Keratinocyte (primary cell): ENCODE data around the gene BTBD6.

ENCODE experiments used
- CTCF ChIP-seq, 3 experiments: IDR thresholded peaks in 1 of 3; conservative IDR thresholded peaks in 1 of 3; optimal IDR thresholded peaks in 1 of 3; 2 replicates in 2 of 3; 3 replicates in 1 of 3; pipeline versions ENCODE3 to v1.5.1; 2011; ENCODE audit warnings: low read length in 3 of 3, mild to moderate bottlenecking in 3 of 3, moderate library complexity in 2 of 3, control low read depth in 1 of 3, inconsistent platforms in 1 of 3; ENCODE audit not compliant: insufficient read depth in 2 of 3; ENCODE audit errors: extremely low read depth in 1 of 3
- EZH2 ChIP-seq: IDR thresholded peaks from one replicate; pipeline ENCODE4 v1.6.1; 2012; ENCODE audit warnings: inconsistent platforms, mild to moderate bottlenecking, low read length, moderate library complexity

DNA sequence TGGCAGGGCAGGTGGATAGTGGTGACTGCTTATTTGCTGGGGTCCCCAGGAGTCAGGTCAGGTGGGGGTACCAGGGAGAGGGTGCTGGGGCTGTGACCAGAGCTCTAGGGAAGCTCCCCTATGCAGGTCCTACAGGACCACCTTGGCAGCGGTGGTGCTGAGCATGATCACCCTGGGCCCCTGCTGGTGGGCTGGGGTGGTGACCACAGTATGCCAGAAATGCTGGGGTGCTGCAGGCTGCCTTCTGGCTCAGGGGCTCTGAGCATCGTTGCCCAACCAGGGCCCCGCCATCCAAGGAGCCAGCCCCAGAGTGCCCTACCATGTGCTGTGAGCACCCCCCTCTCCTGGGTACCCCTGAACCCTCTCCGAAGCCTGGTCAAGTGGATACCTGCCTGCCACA, 49.7 kb upstream of the BTBD6 start:
- TF ChIP-seq CTCF (optimal IDR thresholded peaks at IDR 0.05 in 1 of 3, IDR thresholded peaks at IDR 0.05 in 1 of 3, conservative IDR thresholded peaks at IDR 0.05 in 1 of 3; ENCODE audit: extremely low read depth in 1 of 3, insufficient read depth in 2 of 3, low read length in 3 of 3) = peak in 1 of 3 experiments; percentile 2
- no peak for TF ChIP-seq EZH2
